ENCODE data around the gene WNT7B.
A peak's percentile ranks its signal among the peaks of the same experiment; 100 is the strongest.
"Not testable (repeated sequence)": the region's sequence is repeated elsewhere in the genome, so short reads cannot be mapped to it uniquely, and the experiment has no call there.

Gene WNT7B

DNA sequence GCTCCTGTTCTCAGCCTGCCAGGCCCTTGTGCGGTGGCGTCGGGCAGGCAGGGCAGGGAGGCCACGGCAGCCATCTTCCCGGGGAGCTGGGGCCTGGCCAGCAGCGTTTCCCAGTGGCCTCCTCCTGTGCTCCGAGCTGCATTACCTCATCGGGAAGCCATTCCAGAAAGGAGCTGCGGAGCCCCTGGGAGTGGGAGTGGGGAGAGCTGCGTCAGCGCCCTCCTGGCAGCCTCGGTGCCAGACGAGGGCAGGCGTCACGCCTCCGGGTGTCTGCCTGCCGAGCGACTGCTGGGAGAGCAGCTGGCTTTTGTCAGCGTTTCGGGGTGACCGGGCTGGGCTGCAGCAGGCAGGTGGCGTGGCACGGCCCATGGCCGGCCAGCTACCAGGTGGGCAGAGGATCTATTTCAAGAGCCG lies 30.9 kb upstream of the WNT7B start:
- no peak for DNase-seq

DNA sequence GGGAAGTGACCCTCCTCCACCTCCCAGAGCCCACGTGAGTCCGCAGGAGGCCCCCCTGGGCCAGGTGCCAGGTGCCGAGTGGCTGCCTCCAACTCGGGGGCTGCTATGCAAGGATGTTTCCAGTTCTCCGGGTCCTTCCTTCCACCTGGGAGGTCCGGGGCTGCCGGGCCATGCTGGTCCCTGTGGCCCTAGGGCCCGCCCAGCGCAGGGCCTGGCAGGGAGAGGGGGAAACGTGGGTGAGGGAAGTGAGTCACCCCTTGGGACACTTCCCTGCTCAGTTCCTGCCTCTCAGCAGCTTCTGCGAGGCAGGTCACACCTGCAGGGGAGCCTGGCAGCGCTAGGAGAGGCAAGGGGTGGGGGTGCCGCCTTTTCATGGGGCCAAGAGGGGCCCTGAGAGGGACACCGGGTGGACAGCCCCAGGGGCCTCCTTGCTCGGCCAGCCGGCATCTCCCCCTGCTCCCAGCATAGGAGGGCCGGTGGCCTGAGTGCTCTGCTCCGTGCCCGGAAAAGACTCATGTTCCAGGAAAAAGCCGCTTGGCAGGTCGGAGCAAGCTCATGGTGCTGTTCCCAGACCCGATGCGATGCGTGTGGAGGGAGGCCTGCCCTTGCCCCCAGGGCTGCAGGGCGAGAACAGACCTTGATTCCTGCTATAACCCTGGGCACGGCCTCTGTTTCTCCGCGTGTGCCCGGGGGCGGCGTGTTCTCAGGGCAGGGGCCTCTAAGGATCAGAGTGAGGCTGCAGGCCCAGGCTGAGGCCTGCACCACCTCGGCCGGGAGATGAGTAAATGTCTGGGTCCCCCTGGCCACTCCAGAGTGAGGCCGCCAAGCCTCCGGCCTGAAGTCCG lies 30.3 kb upstream of the WNT7B start:
- DNase-seq: no peak

DNA sequence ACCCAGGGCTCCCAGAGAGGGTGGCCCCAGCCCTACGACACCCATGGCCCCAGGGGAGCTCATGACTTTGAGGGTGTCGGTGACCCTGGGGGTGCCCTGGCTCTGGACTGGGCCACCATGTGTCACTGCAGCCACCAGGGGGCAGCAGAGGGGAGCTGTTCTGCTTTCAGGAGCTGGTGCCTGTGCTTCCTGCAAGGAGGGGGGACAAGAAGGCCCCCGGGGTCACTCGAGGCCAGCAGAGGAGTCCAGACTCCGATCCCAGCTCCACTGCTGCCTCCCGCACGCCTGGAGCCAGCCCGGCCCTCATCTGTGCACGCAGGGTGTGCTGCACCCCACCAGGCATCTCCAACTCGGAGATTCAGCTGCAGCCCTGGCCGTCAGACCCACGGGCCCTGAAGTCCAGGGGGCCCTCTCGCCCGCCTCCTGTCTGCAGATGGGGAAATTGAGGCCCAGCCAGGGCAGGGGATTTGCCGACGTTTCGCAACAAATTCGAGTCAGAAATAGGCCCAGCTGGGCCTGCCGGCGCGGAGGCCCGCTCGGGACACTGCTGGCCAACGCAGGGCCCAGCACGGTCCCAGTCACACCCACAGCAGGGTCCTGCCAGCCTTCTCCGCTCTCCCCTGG lies 29.5 kb upstream of the WNT7B start:
- peak; percentile 89 for DNase-seq

DNA sequence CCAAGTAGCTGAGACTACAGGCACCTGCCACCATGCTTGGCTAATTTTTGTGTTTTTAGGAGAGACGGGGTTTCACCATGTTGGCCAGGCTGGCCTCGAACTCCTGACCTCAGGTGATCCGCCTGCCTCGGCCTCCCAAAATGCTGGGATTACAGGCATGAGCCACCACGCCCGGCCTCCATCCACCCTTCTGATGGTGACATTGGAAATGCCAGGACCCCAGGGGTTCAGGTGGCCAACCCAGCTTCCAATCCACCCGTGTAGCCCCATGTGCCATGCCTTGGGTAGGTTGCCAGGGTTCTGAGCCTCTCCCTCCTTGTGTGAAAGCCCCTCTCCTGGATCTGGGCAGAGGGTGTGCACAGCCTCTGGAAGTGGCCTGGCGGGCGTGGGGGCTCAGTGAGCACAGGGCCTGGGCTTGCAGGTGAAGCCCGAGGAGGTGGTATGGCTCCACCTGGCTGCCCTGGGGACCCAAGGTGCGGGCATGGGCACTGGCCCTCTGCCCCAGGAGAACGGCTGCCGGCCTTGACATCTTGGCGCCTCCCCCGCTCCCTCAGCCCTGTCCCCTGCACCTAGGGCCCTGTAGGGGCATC lies 28.2 kb upstream of the WNT7B start:
- not testable (repeated sequence) for DNase-seq

DNA sequence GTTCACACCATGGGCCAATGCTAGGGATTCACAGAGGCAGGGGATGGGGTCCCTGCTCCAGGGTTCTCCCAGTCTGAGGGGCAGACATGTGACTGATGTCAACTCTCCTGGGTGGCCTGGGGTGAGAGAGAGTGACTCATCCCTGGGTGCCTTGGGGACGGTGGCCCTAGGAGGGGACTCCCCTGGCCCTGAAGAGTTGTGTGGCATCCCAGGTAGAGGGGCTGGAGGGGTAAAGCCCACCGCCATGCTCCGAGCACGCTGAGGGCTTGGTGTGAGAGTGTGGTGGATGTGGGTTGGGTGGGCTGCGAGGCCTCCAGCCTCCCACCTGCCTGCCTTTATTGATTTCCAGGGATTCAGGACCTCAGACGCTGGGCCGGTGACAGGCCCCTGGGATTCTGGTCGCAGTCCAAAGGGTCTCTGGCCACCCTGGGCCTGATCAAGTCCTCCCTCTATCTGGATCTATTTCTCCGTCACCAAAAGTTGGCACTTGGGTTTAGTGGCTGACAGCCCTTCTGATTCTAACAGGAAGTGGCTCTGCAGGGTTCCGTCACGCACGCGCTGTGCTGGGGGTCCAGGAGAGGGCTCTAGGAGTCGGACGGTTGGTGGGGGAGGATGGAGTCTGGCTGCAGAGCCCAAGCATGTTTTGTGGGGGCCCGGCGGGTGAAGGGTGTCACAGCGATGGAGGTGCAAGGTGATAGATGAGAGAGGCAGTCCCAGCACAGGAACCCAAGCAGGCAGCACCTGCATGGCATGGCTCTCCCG lies 27.3 kb upstream of the WNT7B start:
- no peak for DNase-seq

DNA sequence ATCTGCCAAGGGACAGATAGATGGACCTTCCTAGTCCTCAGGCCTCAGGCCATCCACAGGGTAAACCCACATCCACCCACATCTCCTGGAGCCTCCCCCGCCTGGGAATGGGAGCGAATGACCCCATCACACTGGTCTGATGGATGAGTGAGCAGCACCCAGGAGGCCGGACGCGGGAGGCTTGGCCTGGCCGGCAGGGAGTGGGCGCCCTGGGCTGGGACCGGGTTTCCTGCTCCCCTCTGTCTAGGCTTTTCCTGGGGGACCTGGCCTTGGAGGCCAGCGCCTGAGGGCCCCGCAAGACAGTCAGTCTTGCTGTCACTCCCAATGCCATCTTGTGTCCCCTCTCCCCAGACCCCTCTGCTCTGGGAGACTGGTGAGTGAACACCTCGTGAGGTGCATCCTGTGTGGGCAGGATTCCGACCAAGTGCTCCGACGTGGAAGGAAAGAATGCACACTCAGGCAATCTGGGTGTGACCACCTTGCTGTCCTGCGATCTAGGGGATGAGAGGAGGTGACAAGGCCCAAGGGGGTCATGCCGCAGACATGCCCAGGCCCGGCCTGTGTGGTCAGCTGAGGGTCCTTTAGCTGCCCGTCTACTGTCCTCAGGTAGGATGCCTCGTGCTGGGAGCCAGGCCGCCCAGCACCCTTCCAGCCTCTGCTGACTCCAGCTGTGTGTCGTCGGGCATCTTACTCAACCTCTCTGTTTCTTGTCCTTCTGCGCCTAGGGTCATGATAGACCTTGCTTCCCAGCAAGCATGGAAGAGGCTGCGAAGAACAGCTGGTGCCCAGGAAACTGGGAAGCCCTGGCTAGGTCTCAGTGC lies 26.5 kb upstream of the WNT7B start:
- DNase-seq: no peak

DNA sequence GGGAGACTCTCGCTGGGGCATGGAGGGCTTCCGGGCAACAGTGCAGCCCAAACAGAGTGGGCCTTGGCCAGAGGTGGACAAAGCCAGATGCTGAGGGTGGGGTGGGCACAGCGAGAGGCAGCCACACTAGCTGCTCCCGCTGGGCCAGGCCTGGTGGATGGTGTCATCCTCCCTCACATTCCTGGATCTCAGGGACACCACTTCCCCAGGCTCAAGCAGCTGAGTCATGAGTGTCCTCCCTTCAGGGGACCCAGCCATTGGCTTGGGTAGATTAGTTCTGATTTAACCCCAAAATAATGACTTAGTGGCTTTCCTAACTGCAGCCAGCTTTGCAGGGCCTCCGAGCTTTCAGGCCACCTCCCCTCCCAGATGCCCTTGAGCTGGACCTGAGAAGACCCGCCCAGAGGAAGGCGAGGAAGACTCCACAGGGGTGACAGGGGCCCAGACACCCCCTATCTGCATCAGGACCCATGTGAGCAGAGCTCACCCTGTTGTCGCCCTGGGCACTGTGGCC lies 25.9 kb upstream of the WNT7B start:
- DNase-seq: no peak

DNA sequence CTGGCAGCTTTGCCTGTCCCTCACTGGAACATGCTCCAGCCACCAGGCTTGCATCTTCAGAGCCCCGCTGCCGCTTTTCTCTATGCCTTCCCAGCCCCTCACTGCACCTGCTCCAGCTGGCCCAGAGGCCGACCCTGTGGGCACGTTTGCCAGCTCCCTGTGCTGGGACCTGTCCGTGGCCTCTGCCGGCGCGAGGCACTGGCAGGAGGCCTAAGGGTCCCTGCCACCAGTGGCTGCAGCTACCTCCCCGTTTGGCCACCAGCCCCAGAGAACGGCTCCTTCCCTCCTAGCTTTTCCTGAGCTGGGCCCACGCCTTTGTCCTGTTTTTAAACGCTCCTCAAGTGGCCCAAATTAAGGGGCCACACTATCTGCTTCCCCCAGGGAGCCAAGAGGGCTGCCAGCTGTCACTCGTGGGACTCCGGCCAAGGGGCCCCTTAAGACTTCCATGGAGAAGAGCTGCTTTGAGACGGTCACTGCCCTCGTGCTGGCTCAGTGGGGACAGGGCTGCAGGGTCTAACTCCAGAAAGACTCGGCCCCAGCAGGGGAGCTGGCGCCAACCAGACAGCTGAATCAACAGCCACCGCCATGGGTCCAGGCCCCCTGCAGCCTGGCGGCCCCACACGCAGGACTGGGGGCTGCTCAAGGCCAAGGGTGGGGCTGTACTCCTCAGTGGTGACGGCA lies 24.6 kb upstream of the WNT7B start:
- DNase-seq: no peak

DNA sequence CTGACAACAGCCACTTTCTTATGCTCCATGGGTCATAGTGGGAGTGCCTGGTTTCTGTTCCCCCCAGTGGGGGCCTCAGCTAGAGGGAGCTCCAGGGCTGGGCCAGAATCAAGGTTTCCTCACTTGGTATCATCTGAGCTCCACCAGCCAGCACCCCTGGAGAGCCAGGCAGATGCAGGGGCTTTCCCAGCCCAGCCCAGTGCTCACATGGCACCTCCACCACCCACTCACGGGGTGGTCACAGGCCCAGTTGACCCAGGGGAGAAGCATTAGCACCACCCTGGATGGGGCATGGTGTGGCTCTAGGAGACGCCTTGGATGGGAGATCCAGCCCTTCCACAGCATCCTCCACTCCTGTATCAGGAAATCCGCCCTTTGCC lies 24.1 kb upstream of the WNT7B start:
- DNase-seq: no peak

DNA sequence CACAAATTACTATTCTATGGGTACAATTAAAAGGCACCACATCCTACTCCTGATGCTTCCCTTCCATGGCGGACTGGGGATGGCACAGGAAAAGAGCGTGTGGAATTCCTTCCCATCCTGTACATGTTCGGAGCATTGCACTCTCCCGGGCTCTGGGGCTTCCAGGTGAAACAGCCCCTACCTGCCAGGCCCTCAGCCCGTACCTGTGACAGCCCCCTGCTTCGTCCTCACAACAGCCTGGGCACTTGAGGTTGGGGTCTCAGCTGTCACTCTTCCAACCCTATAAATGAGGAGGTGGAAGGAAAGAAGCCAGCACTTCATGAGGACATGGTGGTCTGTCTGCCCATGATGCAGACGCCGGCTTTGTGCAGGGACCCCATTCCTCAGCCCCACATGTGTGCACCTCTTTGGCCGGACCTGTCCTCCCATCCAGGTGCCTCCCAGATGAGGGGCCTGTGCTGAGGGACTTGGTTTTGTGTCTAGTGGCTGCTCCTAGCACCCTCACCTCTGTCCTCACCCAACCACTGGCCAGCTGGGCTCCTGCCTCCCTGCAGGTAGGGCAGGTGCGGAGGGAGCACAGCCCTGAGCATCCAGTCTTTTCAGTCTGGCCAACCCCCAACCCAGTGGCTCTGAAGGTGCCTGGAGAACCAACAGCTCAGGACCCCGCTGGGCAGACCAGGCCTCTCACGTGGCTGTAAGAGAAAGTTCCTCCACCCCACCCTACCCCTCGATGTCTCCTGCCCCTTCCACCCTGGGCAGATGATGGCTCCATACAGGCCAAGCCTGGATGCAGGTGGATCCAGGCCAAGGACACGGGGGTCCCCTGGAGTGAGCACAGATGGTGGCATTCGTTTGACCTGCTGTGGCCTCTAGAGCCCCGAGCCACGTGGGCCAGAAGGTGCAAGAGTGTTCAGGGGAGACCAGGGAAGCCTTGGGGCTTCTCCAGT lies 23.4 kb upstream of the WNT7B start:
- no peak for DNase-seq

DNA sequence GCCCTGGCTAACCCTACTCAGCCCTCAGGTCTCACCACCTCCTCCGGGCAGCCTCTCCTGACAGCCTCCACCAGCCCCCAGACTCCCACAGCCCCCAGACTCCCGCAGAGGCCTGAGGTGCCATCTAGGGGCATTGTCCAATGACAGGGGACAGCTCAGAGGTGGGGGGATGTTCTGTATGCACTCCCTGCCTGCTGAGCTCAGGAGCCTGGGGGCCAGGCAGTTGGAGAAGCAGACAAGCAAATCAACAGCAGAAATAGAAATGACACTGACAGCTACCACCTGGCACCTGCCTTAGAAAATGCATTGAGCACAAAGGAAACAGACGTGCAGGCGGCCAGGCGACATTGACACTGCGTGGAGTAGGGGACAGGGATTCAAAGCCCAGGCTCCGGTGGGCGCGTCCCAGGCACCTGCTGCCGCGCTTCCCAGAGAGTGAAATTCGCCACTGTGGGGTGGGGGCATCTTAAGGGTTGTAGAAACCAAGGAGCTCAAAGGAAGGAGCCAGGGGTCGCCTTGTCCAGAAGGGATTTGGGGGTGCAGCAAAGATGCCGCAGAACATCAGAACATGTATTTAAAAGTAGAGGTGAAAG lies 22.5 kb upstream of the WNT7B start:
- no peak for DNase-seq

DNA sequence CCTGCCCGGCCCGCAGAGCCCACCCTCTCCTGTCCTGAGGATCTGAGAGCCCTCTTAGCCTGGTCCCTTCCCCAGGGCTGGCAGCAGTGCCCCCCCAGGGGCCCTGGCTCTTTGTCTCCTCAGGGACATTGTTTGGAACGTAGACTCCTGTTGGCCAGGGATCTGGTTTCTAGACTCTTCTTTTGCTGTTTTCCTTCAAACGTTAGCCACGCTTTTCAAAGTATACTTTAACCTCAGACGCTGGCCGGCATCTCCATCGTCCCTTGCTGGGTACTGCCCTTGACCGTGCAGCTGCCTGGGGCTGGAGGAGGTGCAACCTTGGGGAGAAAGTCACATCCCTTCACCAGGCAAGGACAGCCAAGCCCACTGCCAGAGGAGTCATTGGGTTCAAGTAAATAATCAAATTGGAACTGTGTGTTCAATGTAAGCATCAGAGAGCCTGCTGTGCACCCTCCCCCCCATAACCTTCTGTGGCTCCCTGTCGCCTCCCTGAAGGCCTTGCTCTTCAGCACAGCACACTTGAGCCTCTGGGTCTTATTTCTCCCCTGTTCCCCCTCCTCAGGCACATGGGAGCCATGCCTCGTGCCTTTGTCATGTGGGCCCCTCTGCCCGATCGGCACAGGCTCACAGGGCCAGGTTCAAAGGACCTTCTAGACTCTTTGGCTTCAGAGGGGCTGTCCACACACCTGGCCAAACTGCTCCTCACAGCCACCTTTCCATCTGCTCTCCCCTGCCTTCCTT lies 21.8 kb upstream of the WNT7B start:
- DNase-seq: no peak

DNA sequence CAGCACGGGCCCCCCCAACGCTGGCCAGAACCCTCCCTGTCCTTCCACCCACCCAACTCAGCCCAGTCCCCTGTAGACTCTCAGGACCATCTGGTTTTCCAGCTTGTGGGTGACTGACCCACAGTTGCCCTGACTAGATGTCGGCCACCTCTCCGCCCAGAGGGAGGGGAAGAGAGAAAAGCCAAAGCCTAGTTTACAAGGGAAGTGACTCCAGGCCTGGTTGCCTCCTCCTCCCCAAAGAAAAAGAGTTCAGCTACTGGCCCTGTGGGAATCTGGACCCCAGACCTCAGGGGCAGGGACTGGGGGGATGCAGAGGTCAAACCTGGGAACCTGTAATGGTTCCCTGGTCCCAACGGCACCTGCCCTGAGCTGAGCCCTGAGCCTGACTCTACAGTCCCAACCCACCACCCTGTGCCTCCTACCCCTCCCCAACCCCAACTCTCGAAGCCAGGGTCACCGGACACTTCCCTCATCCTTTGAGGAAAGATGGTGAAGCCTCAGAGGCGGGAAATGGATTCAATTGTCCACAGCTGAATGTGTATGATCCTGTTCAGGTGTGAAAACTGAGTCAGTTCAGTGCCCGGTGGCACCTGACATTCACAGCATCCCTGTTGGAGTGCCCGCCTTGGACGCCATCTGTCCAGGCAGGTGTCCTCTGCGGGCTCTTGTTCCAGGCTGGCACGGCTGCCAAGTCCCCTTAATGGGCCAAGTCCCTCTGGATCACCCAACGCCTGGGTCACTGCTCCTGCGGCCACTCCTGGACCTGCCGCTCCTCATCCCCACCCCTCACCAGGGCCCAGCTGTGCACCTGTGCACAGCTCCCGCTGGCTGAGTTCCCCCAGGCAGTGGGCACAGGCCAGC lies 21.0 kb upstream of the WNT7B start:
- DNase-seq: no peak

DNA sequence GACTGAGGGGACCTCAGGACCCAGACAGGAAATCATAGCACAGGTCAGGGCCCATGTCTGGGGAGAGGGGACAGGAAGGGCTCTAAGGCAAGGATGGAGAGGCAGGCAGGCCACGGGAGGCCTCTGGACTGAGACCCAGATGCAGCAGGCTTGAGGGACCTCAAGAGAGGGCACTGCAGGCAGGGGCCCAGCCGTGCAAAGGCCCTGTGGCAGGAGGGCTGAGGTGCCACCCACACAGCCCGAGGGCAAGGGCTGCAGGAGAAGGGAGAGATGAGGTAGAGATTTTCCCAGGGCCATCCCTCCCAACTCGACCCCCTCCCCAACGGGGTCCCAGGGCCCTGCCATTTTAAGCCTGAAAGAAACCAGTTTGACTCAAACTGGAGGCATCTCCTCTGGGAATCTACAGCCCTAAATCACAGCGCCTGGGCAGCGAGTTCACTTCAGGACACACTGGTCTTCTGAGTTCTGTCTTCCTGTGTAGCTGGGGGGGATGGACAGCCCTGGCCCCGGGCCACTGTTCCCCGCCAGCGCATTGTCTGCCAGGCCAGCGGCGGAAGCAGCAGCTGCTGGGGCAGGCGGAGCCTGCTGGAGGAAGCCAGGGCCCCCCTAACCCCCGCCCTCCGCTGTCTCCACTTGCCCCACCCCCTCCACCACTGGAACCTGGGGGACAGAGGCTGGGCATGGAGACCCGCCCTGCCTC lies 20.3 kb upstream of the WNT7B start:
- DNase-seq: no peak

DNA sequence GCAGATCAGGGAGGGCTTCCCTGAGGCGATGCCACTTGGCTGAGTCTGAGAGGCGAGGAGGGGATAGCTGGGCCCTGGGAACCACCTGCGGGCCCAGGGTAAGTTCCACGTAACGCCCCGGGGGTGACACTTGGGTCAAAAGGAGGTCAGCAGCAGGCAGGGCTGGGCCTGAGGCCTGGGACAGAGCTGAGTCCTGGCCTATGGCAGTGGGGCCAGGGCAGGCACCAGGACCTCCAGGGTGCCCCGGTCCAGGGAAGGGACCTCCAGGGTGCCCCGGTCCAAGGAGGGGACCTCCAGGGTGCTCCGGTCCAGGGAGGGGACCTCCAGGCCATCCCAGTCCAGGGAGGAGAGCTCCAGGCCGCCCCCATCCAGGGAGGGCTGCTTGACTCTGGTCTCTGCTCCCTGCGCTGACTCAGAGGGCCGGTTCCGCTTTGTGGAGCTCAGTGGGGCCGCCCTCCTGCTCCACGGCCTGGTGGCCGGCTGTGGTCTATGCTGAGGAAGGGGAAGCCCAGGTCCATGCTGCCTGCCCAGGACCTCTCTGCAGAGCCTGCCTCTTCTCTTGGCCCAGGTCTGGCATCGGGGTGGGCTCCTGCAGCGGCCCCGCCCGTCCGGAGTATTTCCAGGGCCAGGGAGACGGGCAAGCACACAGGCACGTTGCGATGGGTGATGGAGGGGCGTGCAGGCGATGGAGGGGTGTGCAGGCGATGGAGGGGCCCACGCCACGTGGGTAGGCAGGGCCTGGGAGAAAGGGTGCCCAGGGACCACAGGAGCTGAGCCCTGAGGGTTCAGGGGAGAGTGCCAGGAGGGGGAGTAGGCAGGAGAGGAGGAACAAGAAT lies 19.5 kb upstream of the WNT7B start:
- no peak for DNase-seq

DNA sequence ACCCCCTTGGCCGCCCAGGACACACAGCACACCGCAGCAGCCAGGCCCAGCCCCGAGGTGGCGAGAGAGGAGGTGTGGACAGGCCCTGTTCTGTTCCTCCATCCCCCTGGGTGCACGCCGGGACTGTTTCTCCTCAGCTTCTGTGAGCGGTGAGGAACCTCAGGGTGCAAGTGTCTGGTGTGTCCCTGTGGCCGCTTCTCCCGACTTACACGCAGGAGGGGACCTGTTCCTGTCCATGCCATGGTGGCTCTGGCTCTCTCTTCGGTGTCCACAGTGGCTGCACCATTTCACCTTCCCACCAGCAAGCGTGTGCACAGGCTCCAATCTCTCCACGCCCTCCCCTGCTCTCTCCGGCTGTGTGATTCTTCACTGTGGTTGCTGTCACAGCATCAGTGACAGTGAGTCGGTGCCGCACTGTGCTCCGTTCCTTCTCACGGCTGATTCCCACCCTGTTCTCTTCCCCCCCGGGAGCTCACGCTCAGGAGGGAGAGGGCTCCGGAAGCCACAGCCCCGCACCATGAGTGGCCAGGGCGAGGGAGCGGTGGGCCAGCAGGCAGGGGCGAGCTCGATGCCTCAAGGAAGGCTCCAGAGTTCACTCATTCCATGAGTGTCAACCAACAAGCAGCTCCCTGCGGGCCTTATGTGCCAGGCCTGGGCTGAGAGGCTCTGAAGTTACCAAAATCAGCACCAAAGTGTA lies 18.6 kb upstream of the WNT7B start:
- DNase-seq: no peak
